HG03097 (cell line): ENCODE results near the gene FOCAD.

Source experiments
- ATAC-seq: cut with Tn5 transposase; IDR thresholded peaks from one replicate; pipeline ENCODE4 v1.9.1; 2021; ENCODE audit not compliant: unreplicated experiment, low FRiP score

Gene FOCAD

DNA sequence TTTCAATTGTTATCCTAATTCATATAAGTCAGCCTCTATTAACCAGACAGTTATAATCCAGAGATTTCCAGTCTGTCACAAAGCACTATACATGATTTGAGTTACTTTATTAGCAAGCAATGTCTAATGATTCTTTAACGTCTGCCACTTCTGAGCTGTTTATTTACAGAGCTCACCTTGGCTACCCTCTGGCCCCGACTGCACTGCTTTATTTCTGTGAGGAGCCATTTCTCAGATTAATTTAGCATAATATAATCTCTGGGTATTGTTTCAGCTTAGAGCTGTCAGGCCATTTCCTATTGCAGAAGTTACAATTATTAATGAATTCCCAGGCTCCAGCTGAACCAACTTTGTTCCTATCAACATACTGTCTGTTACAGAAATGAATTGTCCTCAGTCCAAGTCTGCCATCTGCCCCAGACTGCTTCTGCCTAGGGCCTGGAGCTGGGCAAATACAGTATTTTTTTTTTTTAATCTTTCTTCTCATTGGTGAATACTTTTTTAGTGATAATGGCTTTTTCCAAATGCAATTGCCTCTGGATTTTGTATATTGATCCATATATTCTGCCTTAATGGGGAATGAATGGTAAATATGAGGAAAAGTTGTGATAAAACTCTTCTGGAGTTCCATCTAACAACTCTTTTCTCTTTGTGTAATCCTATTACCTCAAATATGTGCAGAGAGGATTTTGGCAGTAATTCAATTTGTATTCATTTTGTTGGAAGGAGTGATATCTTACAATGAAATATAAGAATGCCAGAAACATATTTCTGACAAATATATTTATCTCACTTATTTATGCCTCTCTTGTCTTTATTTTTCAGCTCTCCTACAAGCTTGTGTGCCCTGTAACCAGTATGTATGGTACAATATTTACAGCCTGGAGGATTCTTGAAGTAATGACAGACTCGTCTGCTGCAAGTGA, 104.7 kb downstream of the FOCAD start:
- ATAC-seq = no peak

DNA sequence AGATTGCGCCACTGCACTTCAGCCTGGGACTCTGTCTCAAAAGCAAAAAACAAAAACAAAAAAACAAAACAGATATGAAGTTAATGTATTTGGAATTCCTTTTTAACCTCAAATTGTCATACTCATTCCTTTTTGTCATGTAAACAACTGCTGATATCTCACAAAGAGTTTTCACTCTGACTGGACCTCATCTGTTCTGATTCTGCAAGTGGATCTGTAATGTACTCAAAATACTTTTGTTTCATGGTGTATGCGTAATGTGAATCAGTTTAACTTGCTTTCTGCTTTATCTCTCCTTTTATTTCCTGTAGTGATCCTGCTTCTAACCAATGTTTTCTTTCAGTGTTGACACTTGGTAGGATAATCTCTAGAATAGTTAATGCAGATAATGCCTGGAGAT, 106.7 kb downstream of the FOCAD start:
- ATAC-seq = no peak

DNA sequence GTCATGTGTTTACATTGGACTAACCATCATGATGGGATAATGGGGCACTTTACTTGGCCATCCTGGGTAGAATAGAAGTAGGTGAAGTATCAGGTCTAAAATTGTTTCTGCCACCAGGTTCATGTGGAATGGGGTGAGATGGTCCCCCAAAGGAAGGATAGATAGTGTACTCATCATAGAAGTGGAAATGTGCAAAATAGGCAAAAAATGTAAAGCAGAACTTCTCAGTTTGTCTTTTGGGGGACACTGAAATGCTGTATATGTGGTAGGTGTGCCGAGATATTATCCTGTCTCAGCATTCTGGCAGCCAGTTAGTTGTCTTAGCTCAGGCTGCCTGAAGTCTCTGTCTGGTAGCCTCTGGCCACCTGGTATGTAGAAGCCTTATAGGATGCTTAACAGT, 107.6 kb downstream of the FOCAD start:
- no peak for ATAC-seq

DNA sequence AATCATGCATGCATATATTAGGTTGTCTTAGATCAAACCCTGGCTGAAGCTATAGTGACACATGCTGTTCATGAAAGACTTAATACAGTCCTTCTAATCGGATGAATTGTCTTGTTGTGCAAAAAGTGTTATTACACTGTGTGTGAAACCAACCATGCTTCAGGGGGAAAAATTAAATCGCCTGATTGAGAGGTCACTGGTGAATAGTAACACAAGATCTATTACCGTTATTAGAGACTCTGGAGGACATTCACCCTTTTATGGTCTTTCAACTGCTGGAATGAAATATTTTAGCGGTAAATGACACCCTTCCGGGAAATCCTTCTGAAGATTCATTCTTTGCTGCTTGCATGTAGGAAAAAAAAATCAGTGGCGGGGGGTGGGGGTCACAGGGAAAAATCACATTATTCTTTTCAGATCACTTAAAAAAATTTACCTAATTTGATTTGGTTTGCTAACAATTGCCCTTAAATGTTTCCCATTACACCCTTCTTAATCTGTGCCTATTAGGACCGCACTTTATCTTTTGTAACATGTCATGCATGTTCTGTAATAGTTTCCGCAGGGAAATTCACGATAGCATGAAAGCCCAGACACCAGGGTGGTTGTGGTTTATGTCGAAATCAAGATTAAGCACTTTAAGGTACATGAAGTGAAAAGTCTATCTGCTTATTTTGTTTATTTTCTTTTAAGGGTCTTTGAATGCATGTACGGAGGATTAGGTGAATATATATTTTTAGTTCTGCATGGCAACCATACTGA, 120.6 kb downstream of the FOCAD start:
- ATAC-seq = no peak

DNA sequence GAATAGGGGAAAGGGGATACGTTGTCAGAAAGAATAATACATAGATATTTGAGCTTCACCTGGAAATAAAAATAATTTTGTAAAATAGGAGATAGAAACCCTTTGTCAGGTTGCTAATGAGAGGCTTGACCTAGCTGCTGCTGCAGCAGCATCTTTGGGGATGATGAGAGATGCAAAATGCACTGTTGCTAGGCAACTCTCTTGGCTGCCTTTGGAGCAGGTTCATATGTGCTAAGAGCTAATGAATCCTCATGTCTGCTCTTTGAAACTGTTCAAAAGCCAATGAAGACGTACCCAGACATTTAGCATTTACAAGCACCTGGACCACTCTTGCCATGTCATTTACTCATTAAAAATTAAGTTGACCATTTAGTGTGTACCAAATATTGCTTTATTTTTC, 121.7 kb downstream of the FOCAD start:
- no peak for ATAC-seq

DNA sequence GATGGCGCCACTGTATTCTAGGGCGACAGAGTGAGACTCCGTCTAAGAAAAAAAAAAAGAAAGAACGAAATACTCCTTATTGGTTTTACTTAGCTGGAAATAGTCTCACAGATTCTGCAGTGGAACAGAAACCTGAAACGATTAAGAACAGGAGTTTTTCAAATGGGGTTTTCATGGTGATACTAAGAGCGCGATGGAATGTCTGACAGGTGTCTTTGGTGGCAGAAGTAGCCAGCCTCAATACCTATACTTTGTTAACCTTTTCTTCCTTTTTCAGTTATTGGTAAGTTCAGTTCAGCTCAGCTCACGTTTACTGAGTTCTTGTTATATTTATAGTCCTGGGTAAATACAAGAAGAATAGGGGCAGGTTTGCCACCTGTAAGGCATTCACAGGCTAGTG, 123.9 kb downstream of the FOCAD start:
- ATAC-seq = no peak

DNA sequence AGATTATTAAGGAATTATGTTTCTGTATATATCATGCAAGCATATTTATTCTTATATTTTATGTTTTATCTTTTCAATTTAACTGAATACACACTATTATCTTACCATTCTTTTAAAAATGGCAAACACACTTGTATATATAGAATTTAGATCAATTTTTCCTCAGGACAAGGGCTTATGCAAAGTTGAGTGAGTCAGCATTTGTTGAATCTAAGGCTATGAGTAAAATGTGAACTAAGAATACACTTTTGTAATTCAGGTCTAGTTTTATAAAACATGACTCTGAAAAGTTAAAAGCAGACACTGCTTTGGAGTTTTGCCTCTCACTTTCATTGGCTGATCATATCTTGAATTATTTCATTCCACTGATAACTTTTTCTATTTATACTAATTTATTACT, 127.8 kb downstream of the FOCAD start:
- no peak for ATAC-seq

DNA sequence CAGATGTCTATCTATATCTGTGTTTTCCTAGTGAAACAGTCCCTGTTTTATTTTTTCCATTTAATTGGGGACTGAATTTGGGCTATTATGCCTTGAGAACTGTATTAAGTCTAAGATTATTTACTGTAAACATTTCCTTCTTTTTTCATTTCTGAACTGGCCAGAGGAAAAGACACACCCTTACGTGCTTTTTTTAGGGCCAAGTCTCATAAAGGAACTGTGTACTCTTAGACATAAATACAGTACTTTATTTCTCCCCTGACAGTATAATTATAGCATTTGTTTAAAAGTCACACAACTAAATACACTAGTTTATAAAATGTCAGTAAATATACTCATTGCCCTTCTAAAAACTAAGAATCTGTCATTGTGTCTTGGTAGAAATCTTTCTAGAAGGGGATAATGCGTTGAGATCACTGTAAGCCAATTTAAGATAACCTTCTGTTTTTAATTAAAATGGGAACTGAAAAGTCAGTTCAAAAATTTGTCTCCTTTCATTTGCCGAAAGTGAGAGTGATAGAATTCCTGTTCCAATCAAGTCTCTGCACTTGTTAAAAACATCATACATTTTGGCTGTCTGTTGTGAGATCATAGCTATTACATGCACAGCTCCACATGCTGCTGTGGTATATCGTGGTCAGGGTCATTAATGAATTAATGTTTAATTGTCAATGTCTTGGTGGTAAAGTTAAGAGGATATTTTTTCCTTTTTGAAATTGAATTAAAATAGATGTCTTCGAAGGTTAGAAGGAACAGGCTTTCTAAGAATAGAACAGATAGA, 132.1 kb downstream of the FOCAD start:
- ATAC-seq = no peak

DNA sequence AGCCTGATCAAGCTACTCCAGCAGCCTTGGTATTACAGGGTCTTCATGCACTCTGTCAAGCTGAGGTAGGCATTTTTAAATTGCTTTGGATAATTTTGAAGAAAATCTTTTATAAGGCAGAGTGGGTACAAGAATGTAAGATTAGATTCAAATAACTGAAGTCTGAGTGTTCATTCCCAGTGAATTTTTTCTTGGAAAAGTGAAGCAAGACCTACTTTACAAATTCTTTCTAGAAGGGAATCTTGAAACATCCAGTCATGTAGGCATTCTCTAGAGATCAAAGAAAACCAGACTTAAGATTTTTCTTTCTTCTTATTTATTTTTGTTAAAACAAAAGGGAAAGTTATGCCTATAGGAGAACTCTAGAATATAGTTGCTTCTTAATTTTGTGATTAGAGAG, 139.0 kb downstream of the FOCAD start:
- ATAC-seq = no peak

DNA sequence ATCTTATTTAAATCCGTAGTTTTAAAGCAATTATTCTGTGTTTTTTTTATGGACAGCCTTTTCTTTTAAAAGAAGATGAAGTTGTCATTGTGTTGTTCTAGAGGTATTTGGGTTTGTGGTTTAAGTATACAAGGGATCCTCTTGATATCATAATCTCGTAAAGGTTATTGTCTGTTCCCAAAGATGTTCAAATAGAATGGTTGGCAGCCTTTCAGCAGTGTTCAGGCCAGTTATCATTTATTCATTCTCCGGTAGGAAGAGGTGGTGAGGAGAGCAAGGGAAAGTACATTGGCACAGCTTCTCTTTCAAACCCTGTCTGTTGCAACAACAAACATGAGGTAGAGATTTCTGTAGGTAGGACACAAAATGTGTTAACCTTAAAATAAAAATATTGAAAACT, 147.0 kb downstream of the FOCAD start:
- ATAC-seq = no peak

DNA sequence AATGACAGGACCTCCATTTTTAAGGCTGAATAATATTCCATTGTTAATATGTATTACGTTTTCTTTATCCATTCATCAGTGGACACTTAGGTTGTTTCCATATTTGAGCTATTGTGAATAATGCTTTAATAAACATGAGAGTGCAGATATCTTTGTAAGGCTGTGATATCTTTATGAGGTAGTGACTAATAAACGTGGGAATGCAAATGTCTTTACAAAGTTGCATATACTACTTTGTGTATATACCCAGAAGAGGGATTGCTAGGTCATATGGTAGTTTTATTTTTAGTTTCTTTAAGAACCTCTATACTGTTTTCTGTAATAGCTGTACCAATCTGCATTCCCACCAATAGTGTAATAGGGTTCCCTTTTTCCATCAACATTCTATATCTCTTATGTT, 148.7 kb downstream of the FOCAD start:
- ATAC-seq = no peak

DNA sequence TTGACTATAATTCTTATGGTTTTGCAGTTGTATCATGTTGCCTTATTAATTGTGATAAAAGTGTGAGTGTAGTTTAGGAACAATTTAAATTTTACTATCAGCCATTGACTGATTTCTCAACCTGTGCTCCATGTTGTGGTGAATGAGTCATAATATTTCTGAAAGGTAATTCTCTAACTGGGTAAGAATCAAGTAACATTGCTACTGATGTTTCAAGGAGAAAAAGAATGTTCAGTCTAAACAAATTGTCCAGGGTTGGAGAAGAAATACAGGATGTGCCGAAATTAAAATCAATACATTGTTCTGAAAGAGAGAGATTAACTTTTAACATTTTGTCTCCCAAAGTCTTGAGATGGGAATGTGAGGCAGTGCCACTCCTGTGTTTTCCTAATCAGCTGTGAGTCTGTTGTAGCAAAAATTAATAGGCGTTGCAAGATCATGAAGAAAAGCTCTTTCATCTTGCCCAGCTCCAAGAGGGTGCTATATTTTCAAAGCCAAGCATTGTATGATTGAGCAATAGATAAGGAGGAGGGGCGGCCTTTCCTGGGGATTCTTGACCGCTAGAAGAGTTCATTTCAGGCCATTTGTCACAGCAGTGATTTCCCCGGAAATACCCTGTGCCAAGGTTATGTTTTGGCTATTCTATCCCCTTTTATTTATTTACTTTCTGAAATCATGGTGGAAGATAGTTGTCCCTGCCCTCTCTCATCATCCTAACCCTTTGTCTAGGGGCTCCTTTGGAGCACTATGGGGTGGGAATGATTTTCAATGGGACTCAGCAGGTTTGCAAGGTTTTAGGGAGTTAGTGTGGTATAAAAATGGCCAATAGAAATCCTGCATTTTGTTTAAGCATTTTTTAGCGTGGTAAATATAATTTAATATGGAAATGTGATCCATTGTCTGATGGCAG, 151.6 kb downstream of the FOCAD start:
- ATAC-seq = no peak

DNA sequence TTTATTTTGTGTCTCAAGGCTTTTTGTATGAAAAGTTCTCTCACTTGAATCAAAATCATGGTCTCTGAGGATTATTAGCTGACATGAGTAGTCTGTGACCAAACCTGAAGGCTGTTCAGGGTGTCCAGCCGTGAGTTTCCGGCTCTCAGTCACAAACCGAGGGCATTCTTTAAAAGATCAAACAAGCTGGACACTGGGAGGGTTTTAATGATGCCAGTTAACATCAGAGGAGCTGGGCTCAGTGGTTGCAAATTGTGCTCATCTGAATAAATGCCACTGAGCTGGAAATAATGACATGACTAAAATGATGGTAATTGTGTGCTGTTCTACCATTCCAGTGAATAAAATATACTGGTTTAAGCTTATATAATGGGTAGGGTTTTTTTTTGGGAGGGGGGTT, 153.1 kb downstream of the FOCAD start:
- no peak for ATAC-seq

DNA sequence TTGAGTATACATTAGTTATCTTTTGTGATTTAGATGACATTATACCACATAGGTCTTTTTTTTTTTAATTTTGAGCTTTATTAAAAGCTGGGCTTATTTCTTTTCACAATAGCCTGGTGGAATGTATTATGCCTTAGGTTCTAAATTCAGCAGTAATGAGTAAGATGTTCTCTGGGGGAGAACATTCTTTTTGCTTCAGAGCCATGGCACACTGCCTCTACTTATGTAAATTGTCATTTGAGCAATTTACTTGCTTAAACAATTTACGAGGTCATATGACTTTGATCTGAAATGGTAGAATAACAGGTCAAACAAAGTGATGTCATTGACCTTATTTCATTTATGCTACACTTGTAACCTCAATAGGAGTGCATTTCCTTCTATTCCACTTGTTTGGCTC, 154.2 kb downstream of the FOCAD start:
- ATAC-seq = no peak

DNA sequence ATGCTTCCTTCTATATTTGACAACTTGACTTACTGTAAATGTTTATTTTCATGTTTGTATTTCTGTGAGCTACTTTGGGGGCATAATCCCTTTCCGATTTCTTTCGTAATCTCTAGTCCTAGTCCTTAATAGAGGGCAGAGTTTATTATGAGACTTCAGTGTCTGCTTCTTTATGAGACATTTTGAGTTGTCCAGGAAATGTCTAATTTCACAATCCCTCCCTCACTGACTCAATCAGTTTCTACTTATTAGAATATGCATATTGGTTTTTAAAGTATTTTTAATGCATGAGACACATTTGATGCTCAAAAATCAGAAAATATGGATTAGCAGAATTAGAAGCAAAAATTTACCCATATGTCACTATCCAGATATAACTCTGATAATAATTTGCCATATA, 160.9 kb downstream of the FOCAD start:
- ATAC-seq = no peak

DNA sequence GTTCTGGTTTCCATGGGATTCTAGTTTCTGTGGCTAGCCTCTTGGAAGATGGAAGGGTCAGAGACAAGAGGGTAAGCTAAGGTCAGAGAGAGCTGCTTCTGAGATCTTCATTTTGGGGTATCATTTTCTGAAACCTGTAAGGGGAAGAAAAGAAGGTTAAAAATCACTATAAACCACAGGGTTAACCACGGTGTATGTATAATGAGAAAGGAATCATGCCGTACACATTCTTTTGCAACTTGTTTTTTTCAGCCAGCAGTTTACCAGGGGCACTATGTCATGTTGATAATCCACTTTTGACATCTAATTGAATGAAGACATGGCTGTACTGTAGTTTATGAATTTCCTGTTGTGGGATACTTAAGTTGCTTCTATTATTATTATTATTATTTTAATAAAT, 164.4 kb downstream of the FOCAD start:
- no peak for ATAC-seq

DNA sequence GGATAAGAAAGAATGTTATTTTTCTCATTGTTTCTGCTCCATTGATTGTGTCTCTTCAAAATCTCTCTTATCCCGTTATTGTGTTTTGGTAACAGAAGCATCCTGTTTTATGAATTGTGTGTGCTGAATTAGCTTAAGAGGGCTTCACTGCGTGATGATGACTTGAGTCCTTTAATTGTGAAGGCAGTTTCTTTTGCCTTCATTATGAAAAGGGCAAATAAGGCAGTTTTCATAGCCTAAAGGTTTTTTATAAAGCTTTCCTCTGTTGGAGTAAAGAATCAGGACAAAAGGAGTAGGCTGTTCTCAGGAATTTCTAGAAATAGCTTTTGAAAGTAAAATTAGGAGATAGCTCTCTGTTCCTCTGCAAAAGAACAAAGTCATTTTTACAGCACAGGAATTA, 169.8 kb downstream of the FOCAD start:
- ATAC-seq = no peak

DNA sequence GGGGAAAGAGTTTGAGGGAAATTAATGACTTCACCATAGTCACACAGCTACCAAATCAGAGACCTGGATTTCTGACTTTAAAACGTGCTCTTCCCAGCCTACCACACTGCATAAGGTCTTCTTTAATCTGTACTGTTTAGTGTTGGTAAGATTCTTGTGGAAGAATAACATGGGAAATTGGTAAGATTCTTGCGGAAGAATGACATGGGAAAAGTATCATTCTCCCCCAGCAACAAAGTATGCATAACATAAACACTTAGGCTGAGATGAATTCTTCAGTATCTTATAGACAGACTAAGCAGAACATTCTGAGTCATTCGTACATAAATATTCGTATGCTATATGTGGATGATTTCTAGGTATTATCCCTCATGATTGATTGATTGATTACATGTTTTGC, 170.4 kb downstream of the FOCAD start:
- ATAC-seq = no peak

DNA sequence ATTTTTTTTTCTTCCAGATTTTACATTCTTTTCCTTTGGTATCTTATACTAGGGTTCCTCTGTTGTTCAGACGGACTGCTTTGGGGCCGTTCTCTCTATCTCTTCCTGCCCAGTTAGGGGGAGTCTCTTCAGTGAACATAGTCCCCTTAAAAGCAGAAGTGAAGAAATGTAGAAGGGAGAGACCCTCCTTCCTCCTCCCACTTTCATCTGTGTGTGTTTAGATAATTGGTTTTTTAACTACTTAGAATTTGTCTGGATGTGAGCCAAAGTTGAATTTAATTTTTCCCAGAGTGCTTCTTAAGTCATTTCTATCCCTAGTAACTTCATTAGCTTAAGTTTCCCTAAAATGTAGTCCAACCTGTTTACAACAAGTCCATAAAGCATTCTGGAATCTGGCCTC, 179.9 kb downstream of the FOCAD start:
- no peak for ATAC-seq

DNA sequence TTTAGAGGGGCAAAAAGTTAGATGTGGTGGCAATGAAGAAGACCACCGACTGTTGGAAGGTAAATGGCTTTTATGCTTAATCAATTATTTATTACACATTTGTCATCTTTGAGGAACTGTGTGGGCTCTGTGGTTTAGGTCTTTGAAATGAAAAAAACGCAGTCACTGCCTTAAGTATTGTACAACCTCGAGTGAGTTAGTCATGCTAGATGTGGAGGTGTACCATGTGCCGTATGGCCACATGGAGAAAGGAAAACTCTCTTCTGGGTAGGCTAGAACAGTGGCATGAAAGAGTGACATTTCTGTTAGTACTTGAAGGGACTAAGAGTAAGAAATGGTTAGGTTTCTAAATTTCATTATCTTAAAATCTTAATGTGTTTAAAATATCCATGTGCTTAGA, 181.3 kb downstream of the FOCAD start:
- ATAC-seq = no peak
